Osteocyte (in vitro differentiated cells): ENCODE measurements around the gene LSM7. TPM values are rescaled to one million over a fixed set of nuclear protein-coding genes. Genes with fewer than 3 reads are reported as not detected.

Experiments
- DNase-seq: peaks from one replicate; pipeline ENCODE4 v3.0.0; 2021; ENCODE audit warnings: mixed read lengths; ENCODE audit not compliant: unreplicated experiment; ENCODE audit errors: extremely low spot score
- H3K27ac Mint-ChIP-seq: one replicate; pipeline ENCODE4 v1.8.0; 2021; ENCODE audit warnings: mild to moderate bottlenecking, mixed read lengths; ENCODE audit not compliant: unreplicated experiment
- H3K27me3 Mint-ChIP-seq: one replicate; pipeline ENCODE4 v1.8.0; 2021; ENCODE audit warnings: mixed read lengths; ENCODE audit not compliant: unreplicated experiment
- H3K36me3 Mint-ChIP-seq: one replicate; pipeline ENCODE4 v1.8.0; 2021; ENCODE audit warnings: mixed read lengths; ENCODE audit not compliant: unreplicated experiment
- H3K4me1 Mint-ChIP-seq: one replicate; pipeline ENCODE4 v1.8.0; 2021; ENCODE audit warnings: mixed read lengths; ENCODE audit not compliant: unreplicated experiment
- H3K4me3 Mint-ChIP-seq: one replicate; pipeline ENCODE4 v1.8.0; 2021; ENCODE audit warnings: mild to moderate bottlenecking, moderate library complexity, mixed read lengths; ENCODE audit not compliant: unreplicated experiment
- H3K9me3 Mint-ChIP-seq: one replicate; pipeline ENCODE4 v1.8.0; 2021; ENCODE audit warnings: mixed read lengths; ENCODE audit not compliant: unreplicated experiment
- CTCF ChIP-seq: fragments of 200-600 bp; sonication (generic); IDR thresholded peaks from 2 replicates; pipeline ENCODE4 v1.5.0; 2021; ENCODE audit warnings: antibody characterized with exemption, mild to moderate bottlenecking, moderate library complexity
- total RNA-seq: library from RNA; stranded (reverse); gene quantifications from 2 replicates; pipeline ENCODE4 v1.2.1, GENCODE V29; 2021

Gene LSM7
- total RNA-seq, 1 donor from 2014 or later: 77.8 TPM

DNA sequence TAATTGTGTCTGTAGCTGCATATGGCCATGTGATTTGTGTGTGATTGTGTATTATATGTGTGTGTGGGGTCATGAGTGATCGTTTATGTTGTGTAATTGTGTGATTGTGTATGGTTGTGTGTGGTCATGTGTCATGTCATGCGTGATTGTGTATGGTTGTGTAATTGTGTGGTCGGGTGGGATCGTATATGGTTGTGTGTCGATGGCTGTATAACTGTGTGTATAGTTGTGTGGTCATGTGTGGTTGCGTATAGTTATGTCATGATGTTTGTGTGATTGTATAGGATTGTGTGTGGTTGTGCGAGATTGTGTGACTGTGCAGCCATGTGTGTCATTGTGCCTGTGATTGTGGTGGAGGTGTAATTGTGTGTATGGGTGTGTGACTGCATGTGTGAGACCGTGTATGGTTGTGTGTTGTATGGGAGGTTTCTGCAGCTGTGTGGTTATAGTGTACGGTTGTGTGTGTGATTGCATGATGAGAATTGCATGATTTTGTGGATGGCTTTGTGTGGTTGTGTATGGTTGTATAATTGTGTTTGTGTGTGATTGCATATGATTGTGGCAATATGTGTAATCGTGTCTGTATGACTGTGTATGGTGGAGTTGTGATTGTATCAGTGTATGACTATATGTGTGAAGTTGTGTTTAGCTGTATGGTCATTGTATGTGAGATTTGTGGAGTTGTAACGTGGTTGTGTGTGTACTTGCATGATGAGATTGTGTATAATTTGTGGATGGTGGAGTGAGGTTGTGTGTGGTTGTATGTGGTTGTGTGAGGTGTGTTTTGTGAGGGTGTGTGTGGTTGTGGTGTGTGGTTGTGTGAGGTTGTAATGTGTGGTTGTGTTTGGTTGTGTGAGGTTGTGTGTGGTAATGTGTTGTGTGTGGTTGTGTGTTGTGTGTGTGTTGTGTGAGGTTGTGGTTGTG, 33.9 kb upstream of the LSM7 start:
- no peak overlapping the region for H3K27ac Mint-ChIP-seq
- no peak overlapping the region for H3K4me3 Mint-ChIP-seq
- H3K9me3 Mint-ChIP-seq: no peaks in the 10 kb centered on the region
- no peak for DNase-seq
- H3K4me1 Mint-ChIP-seq: no peaks in the 10 kb centered on the region
- peaks cover 8% of the 10 kb centered on the region for H3K27me3 Mint-ChIP-seq
- TF ChIP-seq CTCF: no peak
- no peaks in the 10 kb centered on the region for H3K36me3 Mint-ChIP-seq

DNA sequence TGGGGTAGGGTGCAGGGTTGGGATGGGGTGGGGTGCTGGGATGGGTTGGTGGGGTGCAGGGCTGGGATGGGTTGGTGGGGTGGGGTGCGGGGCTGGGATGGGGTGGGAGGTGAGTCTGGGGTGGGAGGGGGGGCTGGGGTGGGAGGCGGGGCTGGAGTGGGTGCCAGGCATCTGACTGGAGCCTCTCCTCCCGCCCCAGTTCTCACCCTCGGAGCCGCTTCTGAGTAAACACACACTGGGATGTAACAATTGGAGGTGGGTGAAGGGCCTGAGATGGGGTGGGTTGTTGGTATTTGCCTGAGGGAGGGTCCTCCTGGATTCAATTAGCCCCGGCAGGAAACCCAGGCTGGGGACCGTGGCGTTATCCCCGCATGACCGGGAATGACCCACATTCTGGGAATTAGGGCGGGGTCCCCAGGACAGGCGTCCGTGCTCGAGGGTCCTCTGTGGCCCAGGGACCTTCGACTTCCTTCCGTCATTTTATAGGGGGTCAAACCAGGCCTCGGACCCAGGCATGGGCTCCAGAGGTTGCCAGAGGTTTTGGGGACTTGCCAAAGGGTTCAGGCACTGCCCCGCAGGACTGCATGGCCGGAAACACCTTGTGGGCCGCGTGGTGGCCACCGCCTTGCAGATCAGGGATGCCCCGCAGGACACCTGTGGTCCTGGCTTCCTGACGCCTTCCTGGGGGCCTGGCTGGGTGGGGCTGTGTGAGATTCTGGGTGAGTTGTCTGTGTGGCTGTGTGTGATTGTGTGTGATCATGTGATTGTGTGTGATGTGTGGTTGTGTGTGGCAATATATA, 33.1 kb upstream of the LSM7 start:
- no peak for TF ChIP-seq CTCF
- no peaks in the 10 kb centered on the region for H3K4me1 Mint-ChIP-seq
- H3K27ac Mint-ChIP-seq: no peak overlapping the region
- DNase-seq: no peak
- no peaks in the 10 kb centered on the region for H3K9me3 Mint-ChIP-seq
- H3K27me3 Mint-ChIP-seq: peaks cover 8% of the 10 kb centered on the region
- H3K36me3 Mint-ChIP-seq: no peaks in the 10 kb centered on the region
- no peak overlapping the region for H3K4me3 Mint-ChIP-seq

GRCh38 chr19:2360833-2361232, 32.4 kb upstream of the LSM7 start:
- H3K4me3 Mint-ChIP-seq: no peak overlapping the region
- no peaks in the 10 kb centered on the region for H3K9me3 Mint-ChIP-seq
- no peaks in the 10 kb centered on the region for H3K36me3 Mint-ChIP-seq
- no peak overlapping the region for H3K27ac Mint-ChIP-seq
- H3K4me1 Mint-ChIP-seq: no peaks in the 10 kb centered on the region
- DNase-seq: no peak
- TF ChIP-seq CTCF: no peak
- peaks cover 8% of the 10 kb centered on the region for H3K27me3 Mint-ChIP-seq

- Mint-ChIP-seq H3K4me1 (no peaks in the 10 kb centered on the region), H3K27ac (no peak within 1 kb of the TSS), H3K4me3 (no peak within 1 kb of the TSS), H3K9me3 (no peaks in the 10 kb centered on the region), H3K36me3 (no peaks in the 10 kb centered on the region), H3K27me3 (peaks cover 6% of the 10 kb centered on the region)
- no peak for TF ChIP-seq CTCF
- no peak for DNase-seq
Measured at GRCh38 chr19:2359992-2360685, 31.8 kb upstream of the LSM7 start, which contains the start of gene TMPRSS9. TSS of gene TMPRSS9 (plus strand) at chr19:2360265. CDS start at chr19:2389786, 29,521 bp downstream.
